ENCODE results near the gene ORMDL2.

Gene ORMDL2

GRCh38 chr12:55817345-55818139, at the start of gene ORMDL2, which contains the start of gene SARNP:
ORMDL2 (plus strand) TSS chr12:55818041; CDS start chr12:55819000, 959 bp downstream.
SARNP (minus strand) TSS chr12:55817724; CDS start chr12:55817701, 23 bp downstream.
- DNase-seq = peak; percentile 99

- DNase-seq = no peak
These were observed 46.1 kb upstream of the ORMDL2 start for GRCh38 chr12:55771736-55772135.

GRCh38 chr12:55777856-55778255, 40.0 kb upstream of the ORMDL2 start:
- no peak for DNase-seq

GRCh38 chr12:55780685-55781084, 37.2 kb upstream of the ORMDL2 start:
- no peak for DNase-seq

- DNase-seq = no peak
These were observed 29.3 kb upstream of the ORMDL2 start for GRCh38 chr12:55788546-55788945.

- no peak for DNase-seq
These were observed 28.7 kb upstream of the ORMDL2 start for GRCh38 chr12:55789171-55789570.

- DNase-seq = no peak
These were observed 27.9 kb upstream of the ORMDL2 start for GRCh38 chr12:55789893-55790292.

- no peak for DNase-seq
These were observed 21.9 kb upstream of the ORMDL2 start for GRCh38 chr12:55795950-55796349.

- DNase-seq = peak; percentile 32
These were observed 20.8 kb upstream of the ORMDL2 start for GRCh38 chr12:55797068-55797467.

- DNase-seq = no peak
These were observed 20.3 kb upstream of the ORMDL2 start for GRCh38 chr12:55797550-55797949.

- no peak for DNase-seq
These were observed 10.9 kb upstream of the ORMDL2 start for GRCh38 chr12:55806982-55807381.

- DNase-seq = no peak
These were observed 8.6 kb upstream of the ORMDL2 start for GRCh38 chr12:55809274-55809673.

- no peak for DNase-seq
These were observed 5.8 kb upstream of the ORMDL2 start for GRCh38 chr12:55812088-55812487.

- no peak for DNase-seq
These were observed 3.6 kb upstream of the ORMDL2 start for GRCh38 chr12:55814257-55814656.

GRCh38 chr12:55815473-55815872, 2.4 kb upstream of the ORMDL2 start:
- DNase-seq = no peak

GRCh38 chr12:55816881-55817344, 928 bp upstream of the ORMDL2 start:
- DNase-seq = no peak

- DNase-seq = no peak
These were observed 393 bp downstream of the ORMDL2 start for GRCh38 chr12:55818140-55818728.

- no peak for DNase-seq
These were observed 1.0 kb downstream of the ORMDL2 start for GRCh38 chr12:55818886-55819285.

GRCh38 chr12:55820679-55821078, 2.8 kb downstream of the ORMDL2 start:
- no peak for DNase-seq

- DNase-seq = no peak
These were observed 4.4 kb downstream of the ORMDL2 start for GRCh38 chr12:55822228-55822627.

GRCh38 chr12:55823419-55823818, 5.6 kb downstream of the ORMDL2 start:
- DNase-seq = no peak

- no peak for DNase-seq
These were observed 6.9 kb downstream of the ORMDL2 start for GRCh38 chr12:55824726-55825125.

- DNase-seq = no peak
These were observed 10.0 kb downstream of the ORMDL2 start for GRCh38 chr12:55827806-55828205.

- no peak for DNase-seq
These were observed 10.5 kb downstream of the ORMDL2 start for GRCh38 chr12:55828357-55828756.
